Keratinocyte (primary cell): ENCODE measurements around the gene PER2.

ENCODE experiments used
- CTCF ChIP-seq, 3 experiments: IDR thresholded peaks in 1 of 3; conservative IDR thresholded peaks in 1 of 3; optimal IDR thresholded peaks in 1 of 3; 2 replicates in 2 of 3; 3 replicates in 1 of 3; pipeline versions ENCODE3 to v1.5.1; 2011; ENCODE audit warnings: low read length in 3 of 3, mild to moderate bottlenecking in 3 of 3, moderate library complexity in 2 of 3, control low read depth in 1 of 3, inconsistent platforms in 1 of 3; ENCODE audit not compliant: insufficient read depth in 2 of 3; ENCODE audit errors: extremely low read depth in 1 of 3
- EZH2 ChIP-seq: IDR thresholded peaks from one replicate; pipeline ENCODE4 v1.6.1; 2012; ENCODE audit warnings: inconsistent platforms, mild to moderate bottlenecking, low read length, moderate library complexity

- TF ChIP-seq CTCF (optimal IDR thresholded peaks at IDR 0.05 in 1 of 3, IDR thresholded peaks at IDR 0.05 in 1 of 3, conservative IDR thresholded peaks at IDR 0.05 in 1 of 3; ENCODE audit: extremely low read depth in 1 of 3, insufficient read depth in 2 of 3, low read length in 3 of 3) (no peak), EZH2 (no peak)
Measured at GRCh38 chr2:238313289-238313990, 25.0 kb upstream of the PER2 start.
